A549 treated with CpdA at 1 μM for 4 hours (cell line): ENCODE results near the gene AGAP5. TPM values are rescaled to one million over a fixed set of nuclear protein-coding genes. Genes with fewer than 3 reads are reported as not detected.

ENCODE experiments used
- total RNA-seq: library from RNA; stranded (reverse); fragments of 200-300 nt; extraction: Qiagen RNA extraction; gene quantifications from 5 replicates; pipeline ENCODE4 v1.2.3, GENCODE V29; 2022; ENCODE audit warnings: low read depth

Gene AGAP5
- 2.3 to 3.5 TPM (median 2.5 TPM) in 5 replicates for total RNA-seq

GRCh38 chr10:73697675-73698159 lies at the start of gene AGAP5:
Gene AGAP5 (minus strand): TSS chr10:73698109. CDS start chr10:73697755, 354 bp downstream.

GRCh38 chr10:73743905-73744663 lies 46.2 kb upstream of the AGAP5 start, which contains the start of gene SEC24C:
Gene SEC24C (plus strand): TSS chr10:73744372. CDS start chr10:73746833, 2,461 bp downstream.

GRCh38 chr10:73655990-73656298 lies 42.0 kb downstream of the AGAP5 start, which contains the start of gene SYNPO2L:
Gene SYNPO2L (minus strand): TSS chr10:73656029. CDS start chr10:73655922, 107 bp downstream.

GRCh38 chr10:73641328-73642060 lies 56.4 kb downstream of the AGAP5 start, which contains the start of gene MYOZ1:
Gene MYOZ1 (minus strand): TSS chr10:73641474. CDS start chr10:73640017, 1,457 bp downstream.

Other genes with a start within 250 kb of the AGAP5 start
- 16.2 to 20.6 TPM (median 17.5 TPM) in 5 replicates for gene PPP3CB, start 202.1 kb downstream of the AGAP5 start, total RNA-seq
- 8.7 to 12.2 TPM (median 12.1 TPM) in 5 replicates for gene USP54, start 106.8 kb downstream of the AGAP5 start, total RNA-seq
- 0.08 TPM in 1 of 5 replicates, not detected in the others for gene MYOZ1, start 56.6 kb downstream of the AGAP5 start, total RNA-seq
- 0.03 TPM in 1 of 5 replicates, not detected in the others for gene SYNPO2L, start 42.1 kb downstream of the AGAP5 start, total RNA-seq
- 54.4 to 65.8 TPM (median 63.6 TPM) in 5 replicates for gene SEC24C, start 46.3 kb upstream of the AGAP5 start, total RNA-seq
- 54.1 to 75.5 TPM (median 70.1 TPM) in 5 replicates for gene CHCHD1, start 83.9 kb upstream of the AGAP5 start, total RNA-seq
- 30.2 to 48.2 TPM (median 46.1 TPM) in 5 replicates for gene ZSWIM8, start 87.5 kb upstream of the AGAP5 start, total RNA-seq
- 12.0 to 17.7 TPM (median 16.8 TPM) in 5 replicates for gene NDST2, start 113.5 kb upstream of the AGAP5 start, total RNA-seq
- 16.9 to 19.9 TPM (median 19.5 TPM) in 5 replicates for gene CAMK2G, start 176.4 kb upstream of the AGAP5 start, total RNA-seq
- gene PLAU, start 213.0 kb upstream of the AGAP5 start, total RNA-seq = 155 to 168 TPM (median 161 TPM) in 5 replicates